Thyroid gland (tissue), 4 donors: ENCODE measurements around the gene PIK3R5.

Experiments
- POLR2A ChIP-seq, 2 donors: fragments of 450-650 bp; IDR thresholded peaks; one replicate each; pipeline ENCODE4 v1.6.1; 2017; ENCODE audit warnings: antibody characterized with exemption in 2 of 2, mild to moderate bottlenecking in 2 of 2, moderate library complexity in 1 of 2
- TF ChIP-seq, protein P1 (sequence below), 6 experiments: fragments of 200-600 bp in 3 of 6; fragments of 450-650 bp in 3 of 6; sonication (generic) in 3 of 6; IDR thresholded peaks; one replicate each; pipeline ENCODE4 v1.5.1; 2016 to 2019; ENCODE audit warnings: antibody characterized with exemption in 6 of 6, mild to moderate bottlenecking in 2 of 6, inconsistent platforms in 1 of 6, moderate library complexity in 1 of 6

DNA sequence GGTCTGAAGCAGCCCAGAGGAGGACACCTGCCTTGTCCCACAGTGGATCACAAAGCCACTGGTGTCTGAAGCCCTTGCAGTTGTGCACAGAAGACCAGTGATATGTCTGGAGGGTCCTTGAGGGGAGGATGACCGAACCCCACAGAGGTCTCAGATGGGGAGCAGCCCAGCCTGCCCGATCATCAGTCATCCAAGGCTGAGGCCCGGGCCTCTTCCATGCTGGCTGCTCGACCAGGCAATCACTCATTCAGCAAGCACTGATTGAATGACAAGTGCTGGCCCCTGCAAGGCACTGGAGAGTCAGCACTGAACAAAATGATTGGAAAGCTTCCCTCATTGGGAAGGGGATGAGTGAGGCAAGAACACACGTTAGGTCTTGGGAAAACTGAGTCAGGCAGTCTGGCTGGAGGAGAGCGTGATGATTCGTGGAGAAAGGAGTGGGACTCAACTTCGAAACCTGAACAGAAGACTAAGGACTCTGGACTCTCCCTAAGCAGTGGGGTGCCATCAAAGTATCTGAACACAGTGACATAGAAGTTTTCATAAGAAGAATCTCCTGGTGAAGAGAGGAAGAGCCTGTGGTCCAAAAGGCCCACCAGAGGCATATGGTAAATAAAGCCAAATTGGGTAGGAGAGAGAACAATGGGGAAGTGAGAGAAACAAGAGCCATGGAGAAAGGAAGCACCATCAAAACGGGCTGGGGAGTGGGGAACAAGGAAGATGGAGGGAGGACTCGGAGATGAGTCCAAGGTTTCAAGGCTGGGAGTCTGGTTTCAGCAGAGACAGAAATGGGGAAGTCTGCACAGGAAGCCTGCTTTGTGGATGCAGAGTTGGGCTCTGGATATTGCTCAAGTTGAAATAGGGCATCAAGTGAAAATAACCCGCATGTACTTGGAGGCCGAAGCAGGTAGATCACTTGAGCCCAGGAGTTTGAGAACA is 10.2 kb downstream of the PIK3R5 start:
- TF ChIP-seq, protein P1, sequence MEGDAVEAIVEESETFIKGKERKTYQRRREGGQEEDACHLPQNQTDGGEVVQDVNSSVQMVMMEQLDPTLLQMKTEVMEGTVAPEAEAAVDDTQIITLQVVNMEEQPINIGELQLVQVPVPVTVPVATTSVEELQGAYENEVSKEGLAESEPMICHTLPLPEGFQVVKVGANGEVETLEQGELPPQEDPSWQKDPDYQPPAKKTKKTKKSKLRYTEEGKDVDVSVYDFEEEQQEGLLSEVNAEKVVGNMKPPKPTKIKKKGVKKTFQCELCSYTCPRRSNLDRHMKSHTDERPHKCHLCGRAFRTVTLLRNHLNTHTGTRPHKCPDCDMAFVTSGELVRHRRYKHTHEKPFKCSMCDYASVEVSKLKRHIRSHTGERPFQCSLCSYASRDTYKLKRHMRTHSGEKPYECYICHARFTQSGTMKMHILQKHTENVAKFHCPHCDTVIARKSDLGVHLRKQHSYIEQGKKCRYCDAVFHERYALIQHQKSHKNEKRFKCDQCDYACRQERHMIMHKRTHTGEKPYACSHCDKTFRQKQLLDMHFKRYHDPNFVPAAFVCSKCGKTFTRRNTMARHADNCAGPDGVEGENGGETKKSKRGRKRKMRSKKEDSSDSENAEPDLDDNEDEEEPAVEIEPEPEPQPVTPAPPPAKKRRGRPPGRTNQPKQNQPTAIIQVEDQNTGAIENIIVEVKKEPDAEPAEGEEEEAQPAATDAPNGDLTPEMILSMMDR (IDR thresholded peaks at IDR 0.05), result no peak
- no peak for TF ChIP-seq POLR2A (IDR thresholded peaks at IDR 0.05)
